Kidney (tissue), 14 donors: ENCODE results near the gene CHRNE. TPM values are rescaled to one million over a fixed set of nuclear protein-coding genes. Genes with fewer than 3 reads are reported as not detected.

Source experiments
- DNase-seq, 5 donors: peaks; one replicate each; pipeline ENCODE4 v3.0.0-alpha.2; 2013 to 2020
- FAIRE-seq: peaks from 2 replicates; lab custom pipeline; 2012; peaks lifted over from hg19 to GRCh38; lab: Jason Lieb, UNC
- H3K27ac ChIP-seq, 2 donors: one replicate each; pipeline ENCODE4 v1.7.0; 2013; ENCODE audit warnings: low read depth in 2 of 2, low read length in 2 of 2, inconsistent platforms in 1 of 2
- H3K27me3 ChIP-seq: one replicate; pipeline ENCODE4 v1.7.1; 2013; ENCODE audit warnings: low read length, inconsistent platforms; ENCODE audit not compliant: control insufficient read depth, insufficient read depth
- H3K36me3 ChIP-seq, 3 donors: one replicate each; pipeline versions ENCODE4 v1.7.0 to v1.7.1; 2013; ENCODE audit warnings: low read length in 3 of 3, control low read depth in 1 of 3, inconsistent platforms in 1 of 3; ENCODE audit not compliant: insufficient read depth in 3 of 3, control insufficient read depth in 2 of 3
- H3K4me1 ChIP-seq, 3 donors: one replicate each; pipeline versions ENCODE4 v1.7.0 to v1.7.1; 2013; ENCODE audit warnings: low read length in 3 of 3, inconsistent platforms in 1 of 3, low read depth in 1 of 3; ENCODE audit not compliant: control insufficient read depth in 2 of 3, insufficient read depth in 2 of 3
- H3K4me3 ChIP-seq, 3 donors: one replicate each; pipeline versions ENCODE4 v1.7.0 to v1.8.1; 2013; ENCODE audit warnings: low read length in 3 of 3, control low read depth in 1 of 3, inconsistent platforms in 1 of 3
- H3K9ac ChIP-seq, 3 donors: one replicate each; pipeline versions ENCODE4 v1.7.0 to v1.7.1; 2013; ENCODE audit warnings: low read length in 3 of 3, control low read depth in 1 of 3, inconsistent platforms in 1 of 3
- H3K9me3 ChIP-seq, 3 donors: one replicate each; pipeline versions ENCODE4 v1.7.0 to v1.7.1; 2013; ENCODE audit warnings: low read length in 3 of 3, control low read depth in 1 of 3, inconsistent platforms in 1 of 3; ENCODE audit not compliant: control insufficient read depth in 2 of 3, insufficient read depth in 1 of 3
- CTCF ChIP-seq: IDR thresholded peaks from 3 replicates; pipeline ENCODE4 v1.5.1; 2012; ENCODE audit warnings: mild to moderate bottlenecking, moderate library complexity, borderline replicate concordance; ENCODE audit not compliant: insufficient read depth; ENCODE audit errors: extremely low read depth
- intact Hi-C: fragments of 100-400 bp; cut with DNase I; formaldehyde crosslinking; loops from one replicate; pipeline ENCODE4 v1.11.1; 2022
- polyA plus RNA-seq: library from polyadenylated mRNA; stranded (reverse); fragments of 350-450 nt; fragmentation: Illumina TruSeq; extraction: RNeasy Lipid Tissue Mini Kit (QIAGEN cat#74804); gene quantifications from one replicate; pipeline ENCODE4 v1.2.3, GENCODE V29; 2014; ENCODE audit warnings: low read depth, low replicate concordance; ENCODE audit not compliant: insufficient read depth
- total RNA-seq: library from RNA; stranded (reverse); fragmentation: NEBNext Ultra II Directional; extraction: Animal tissue kit (Norgen Biotek cat#: 25700); gene quantifications from one replicate; pipeline ENCODE4 v1.2.1, GENCODE V29; 2021
- donor health status: control.
- donor health status: control.
- donor health status: control.
- donor health status: control.
- donor health status: control.
- donor health status: DM: yes; HTN: yes; CAD: no.
- donor health status: Normal renal cell carcinoma (clear cell type).

The CHRNE gene
- total and polyA plus RNA-seq, 2 donors from 2014 or later = 0.82 to 1.3 TPM

GRCh38 chr17:4899341-4900230, 3.3 kb downstream of the CHRNE start, which contains the start of gene C17orf107:
TSS of gene C17orf107 (plus strand) at chr17:4899536. CDS start at chr17:4899763, 227 bp downstream.
- Histone ChIP-seq H3K4me1 (peaks cover 0 to 20% (median 5%) of the 10 kb centered on the region in 3 donors), H3K36me3 (peaks cover 0 to 10% (median 8%) of the 10 kb centered on the region in 3 donors), H3K27me3 (peaks cover 2% of the 10 kb centered on the region), H3K9ac (peak within 1 kb of the TSS; percentile 3 to 84 (median 71)), H3K27ac (peak within 1 kb of the TSS in 1 of 2 donors; percentile 47), H3K4me3 (peak within 1 kb of the TSS; percentile 62 to 77 (median 68)), H3K9me3 (no peaks in the 10 kb centered on the region)
- peak; percentile 79 to 94 (median 91) for DNase-seq
- no peak for TF ChIP-seq CTCF
- intact Hi-C loops = no loop called here
- FAIRE-seq = no peak

- Histone ChIP-seq H3K27me3 (peaks cover 2% of the 10 kb centered on the region), H3K36me3 (peaks cover 0 to 16% (median 13%) of the 10 kb centered on the region in 3 donors), H3K4me1 (peaks cover 0 to 20% (median 5%) of the 10 kb centered on the region in 3 donors), H3K4me3 (peak overlapping the region in 1 of 3 donors; percentile 68), H3K9ac (peak overlapping the region in 1 of 3 donors; percentile 21), H3K9me3 (no peaks in the 10 kb centered on the region), H3K27ac (no peak overlapping the region)
- no peak for TF ChIP-seq CTCF
- no peak for FAIRE-seq
- intact Hi-C loops = no loop called here
- peak in 1 of 5 donors; percentile 81 for DNase-seq
Observed at GRCh38 chr17:4898927-4899326, 4.0 kb downstream of the CHRNE start.

- no peak overlapping the region for H3K27ac ChIP-seq
- no peak overlapping the region for H3K4me3 ChIP-seq
- no peak for TF ChIP-seq CTCF
- H3K36me3 ChIP-seq = peaks cover 0 to 17% (median 14%) of the 10 kb centered on the region in 3 donors
- no peak overlapping the region for H3K9ac ChIP-seq
- FAIRE-seq (no peak), DNase-seq (peak in 1 of 5 donors; percentile 45)
- H3K9me3 ChIP-seq = no peaks in the 10 kb centered on the region
- intact Hi-C loops = no loop called here
- H3K4me1 ChIP-seq = peaks cover 0 to 19% (median 2%) of the 10 kb centered on the region in 3 donors
- peaks cover 2% of the 10 kb centered on the region for H3K27me3 ChIP-seq
Observed at GRCh38 chr17:4898351-4898750, 4.5 kb downstream of the CHRNE start.
